Osteocyte (in vitro differentiated cells): ENCODE data around the gene DNAJB6. TPM values are rescaled to one million over a fixed set of nuclear protein-coding genes. Genes with fewer than 3 reads are reported as not detected.

Experiments
- DNase-seq: peaks from one replicate; pipeline ENCODE4 v3.0.0; 2021; ENCODE audit warnings: mixed read lengths; ENCODE audit not compliant: unreplicated experiment; ENCODE audit errors: extremely low spot score
- H3K27ac Mint-ChIP-seq: one replicate; pipeline ENCODE4 v1.8.0; 2021; ENCODE audit warnings: mild to moderate bottlenecking, mixed read lengths; ENCODE audit not compliant: unreplicated experiment
- H3K27me3 Mint-ChIP-seq: one replicate; pipeline ENCODE4 v1.8.0; 2021; ENCODE audit warnings: mixed read lengths; ENCODE audit not compliant: unreplicated experiment
- H3K36me3 Mint-ChIP-seq: one replicate; pipeline ENCODE4 v1.8.0; 2021; ENCODE audit warnings: mixed read lengths; ENCODE audit not compliant: unreplicated experiment
- H3K4me1 Mint-ChIP-seq: one replicate; pipeline ENCODE4 v1.8.0; 2021; ENCODE audit warnings: mixed read lengths; ENCODE audit not compliant: unreplicated experiment
- H3K4me3 Mint-ChIP-seq: one replicate; pipeline ENCODE4 v1.8.0; 2021; ENCODE audit warnings: mild to moderate bottlenecking, moderate library complexity, mixed read lengths; ENCODE audit not compliant: unreplicated experiment
- H3K9me3 Mint-ChIP-seq: one replicate; pipeline ENCODE4 v1.8.0; 2021; ENCODE audit warnings: mixed read lengths; ENCODE audit not compliant: unreplicated experiment
- CTCF ChIP-seq: fragments of 200-600 bp; sonication (generic); IDR thresholded peaks from 2 replicates; pipeline ENCODE4 v1.5.0; 2021; ENCODE audit warnings: antibody characterized with exemption, mild to moderate bottlenecking, moderate library complexity
- total RNA-seq: library from RNA; stranded (reverse); gene quantifications from 2 replicates; pipeline ENCODE4 v1.2.1, GENCODE V29; 2021

The DNAJB6 gene
- total RNA-seq, 1 donor from 2014 or later, result 112 TPM

- Mint-ChIP-seq H3K4me1 (peaks cover 4% of the 10 kb centered on the region), H3K27me3 (no peaks in the 10 kb centered on the region), H3K9me3 (no peaks in the 10 kb centered on the region), H3K4me3 (no peak overlapping the region), H3K27ac (no peak overlapping the region), H3K36me3 (peaks cover 9% of the 10 kb centered on the region)
- no peak for DNase-seq
- no peak for TF ChIP-seq CTCF
These were observed 72.4 kb downstream of the DNAJB6 start for GRCh38 chr7:157409149-157409752.

- Mint-ChIP-seq H3K4me1 (peaks cover 3% of the 10 kb centered on the region), H3K27ac (no peak overlapping the region), H3K9me3 (no peaks in the 10 kb centered on the region), H3K27me3 (no peaks in the 10 kb centered on the region), H3K36me3 (peaks cover 9% of the 10 kb centered on the region), H3K4me3 (no peak overlapping the region)
- no peak for TF ChIP-seq CTCF
- DNase-seq, result peak; percentile 82
These were observed 73.2 kb downstream of the DNAJB6 start for GRCh38 chr7:157409753-157410727.

- peaks cover 3% of the 10 kb centered on the region for H3K4me1 Mint-ChIP-seq
- no peaks in the 10 kb centered on the region for H3K27me3 Mint-ChIP-seq
These were observed 74.2 kb downstream of the DNAJB6 start for GRCh38 chr7:157410831-157411556.

GRCh38 chr7:157411580-157411979 lies 74.8 kb downstream of the DNAJB6 start:
- no peak overlapping the region for H3K4me3 Mint-ChIP-seq
- H3K9me3 Mint-ChIP-seq, result no peaks in the 10 kb centered on the region
- peaks cover 13% of the 10 kb centered on the region for H3K36me3 Mint-ChIP-seq
- DNase-seq, result no peak
- no peaks in the 10 kb centered on the region for H3K27me3 Mint-ChIP-seq
- TF ChIP-seq CTCF, result no peak
- no peak overlapping the region for H3K27ac Mint-ChIP-seq
- peaks cover 3% of the 10 kb centered on the region for H3K4me1 Mint-ChIP-seq

More at GRCh38 chr7:157410831-157411556, 74.2 kb downstream of the DNAJB6 start:
- Mint-ChIP-seq H3K4me3 (no peak overlapping the region), H3K27ac (no peak overlapping the region), H3K36me3 (peaks cover 11% of the 10 kb centered on the region), H3K9me3 (no peaks in the 10 kb centered on the region)
- no peak for DNase-seq
- no peak for TF ChIP-seq CTCF
